Measurements from ENCODE around the gene ZER1.

Gene ZER1

DNA sequence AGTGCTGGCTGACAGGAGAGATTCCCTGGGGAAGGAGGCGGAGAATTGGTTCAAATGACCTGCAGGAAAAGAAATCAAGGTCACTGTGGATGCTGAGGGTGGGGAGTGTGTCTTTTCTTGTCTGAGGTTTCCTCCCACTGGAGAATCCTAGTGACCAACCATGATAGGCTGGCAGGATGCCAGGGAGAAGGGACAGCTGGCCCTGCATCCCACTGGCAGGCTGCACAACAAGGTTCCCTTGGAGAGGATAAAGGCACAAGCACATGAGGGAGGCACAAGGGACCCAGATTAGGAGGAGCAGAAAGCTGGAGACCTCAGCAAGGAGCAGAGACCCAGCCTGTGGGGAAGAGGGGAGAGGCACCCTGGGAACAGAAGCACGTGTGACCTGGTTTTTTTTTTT lies 36.4 kb downstream of the ZER1 start:
- DNase-seq (ENCODE audit: low read depth, low spot score): no peak

DNA sequence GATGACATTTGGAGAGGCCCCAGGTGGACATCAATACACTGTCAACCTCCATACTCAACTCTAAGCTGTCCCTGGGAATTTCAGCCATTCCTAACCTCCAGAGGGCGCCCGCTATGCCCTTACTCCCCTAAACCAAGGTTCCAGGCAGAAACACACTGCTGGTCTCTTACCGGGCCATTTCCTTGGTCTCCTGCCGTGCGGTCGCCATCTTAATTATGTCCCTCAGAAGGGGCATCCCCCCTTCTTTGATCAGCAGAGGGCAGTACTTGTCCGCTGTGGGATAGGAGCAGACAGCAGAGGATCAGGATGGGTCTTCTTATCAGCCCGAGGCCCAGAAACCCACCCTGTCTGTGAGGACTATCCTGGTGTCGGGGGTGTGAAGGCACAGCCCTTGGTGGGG lies 38.5 kb downstream of the ZER1 start:
- DNase-seq (ENCODE audit: low read depth, low spot score): peak; percentile 89

DNA sequence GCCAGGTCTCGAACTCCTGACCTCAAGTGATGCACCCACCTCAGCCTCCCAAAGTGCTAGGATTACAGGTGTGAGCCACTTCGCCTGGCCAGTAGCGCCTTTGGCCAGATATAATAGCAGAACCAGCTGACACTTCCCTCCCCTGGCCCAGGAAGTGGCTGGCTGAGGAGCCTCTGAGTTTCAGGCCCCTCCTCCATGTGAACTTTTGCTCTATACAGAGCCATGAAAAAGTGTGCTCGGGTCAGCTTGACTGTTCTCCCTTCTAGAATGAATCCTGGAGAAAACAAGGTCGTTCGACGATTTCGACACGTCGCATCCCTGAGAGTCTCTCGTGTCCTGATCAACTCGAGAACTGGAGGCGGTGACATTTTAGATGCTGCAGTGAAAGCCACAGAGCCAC lies 39.2 kb downstream of the ZER1 start:
- no peak for DNase-seq (ENCODE audit: low read depth, low spot score)

DNA sequence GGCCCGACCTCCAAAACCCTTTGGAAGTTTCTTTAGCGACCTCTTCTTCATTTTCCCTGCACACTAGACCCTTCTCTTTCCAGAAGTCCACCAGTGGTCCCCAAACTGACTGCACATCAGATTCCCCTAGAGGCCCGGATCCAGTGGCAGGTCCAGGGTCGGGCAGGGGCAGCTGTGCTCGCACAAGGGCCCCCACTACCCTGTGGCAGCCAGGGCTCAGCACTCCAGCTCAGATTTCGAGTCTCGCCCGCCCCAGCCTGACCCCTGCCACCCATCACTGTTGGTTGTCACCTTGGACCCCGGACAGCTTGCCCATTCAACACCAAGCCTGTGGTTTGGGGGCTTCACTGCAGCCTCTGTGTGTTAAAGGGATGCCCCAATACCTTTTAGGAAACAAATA lies 40.0 kb downstream of the ZER1 start:
- DNase-seq (ENCODE audit: low read depth, low spot score): no peak

DNA sequence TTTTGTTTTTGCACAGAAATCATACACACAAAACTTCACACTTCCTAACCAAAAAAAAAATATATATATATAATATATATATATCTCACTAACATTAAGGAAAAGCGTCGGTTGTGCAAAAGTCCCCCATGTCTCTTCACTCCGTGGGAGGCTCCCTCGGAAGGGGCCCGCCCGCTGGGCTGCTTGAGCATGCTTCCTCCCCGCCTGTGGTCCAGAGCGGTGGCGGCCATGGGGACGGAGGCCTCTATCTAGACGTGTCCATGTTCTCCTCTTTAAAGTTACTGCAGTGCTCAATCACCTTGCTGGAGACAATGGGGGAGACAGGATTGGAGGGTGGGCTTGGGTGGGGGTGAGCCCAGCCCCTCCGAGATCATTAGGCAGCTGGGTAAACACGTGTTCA lies 40.6 kb downstream of the ZER1 start:
- no peak for DNase-seq (ENCODE audit: low read depth, low spot score)

DNA sequence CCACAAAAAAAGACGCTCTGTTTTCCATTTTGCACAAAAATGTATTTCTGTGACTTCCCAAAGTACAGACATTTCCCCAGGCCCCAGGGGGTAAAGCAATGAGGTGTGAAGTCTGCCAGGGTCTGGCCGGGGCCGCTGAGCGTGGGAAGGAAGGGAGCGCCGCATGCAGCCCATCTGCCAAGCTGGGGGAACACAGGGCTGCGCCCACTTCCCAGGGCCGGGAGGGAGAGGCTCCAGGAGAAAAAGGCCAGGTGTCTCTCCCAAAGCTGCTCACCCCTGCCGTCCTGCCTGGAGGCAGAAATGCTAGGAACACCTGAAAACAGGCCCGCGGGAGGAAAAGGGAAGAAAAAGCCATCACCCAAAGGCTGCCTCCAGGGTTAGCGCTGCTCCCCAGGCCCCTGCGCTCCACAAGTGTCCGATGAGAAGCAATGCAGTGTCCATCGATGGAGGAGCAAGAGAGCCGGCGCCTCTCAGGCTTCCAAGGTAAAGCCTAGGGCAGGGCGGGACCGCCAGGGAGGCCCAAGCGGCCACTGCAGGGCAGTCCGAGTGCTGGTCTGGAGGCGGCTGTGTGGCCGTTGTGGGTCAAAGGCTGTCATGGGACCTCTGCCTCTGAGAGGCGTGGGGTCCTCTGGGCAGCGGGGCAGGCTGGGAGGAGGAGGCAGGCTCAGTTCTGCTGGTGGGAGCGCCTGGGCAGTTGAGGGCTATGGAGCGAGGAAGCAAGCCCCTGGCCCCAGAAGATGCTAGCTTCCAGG lies 41.8 kb downstream of the ZER1 start:
- DNase-seq (ENCODE audit: low read depth, low spot score): no peak

DNA sequence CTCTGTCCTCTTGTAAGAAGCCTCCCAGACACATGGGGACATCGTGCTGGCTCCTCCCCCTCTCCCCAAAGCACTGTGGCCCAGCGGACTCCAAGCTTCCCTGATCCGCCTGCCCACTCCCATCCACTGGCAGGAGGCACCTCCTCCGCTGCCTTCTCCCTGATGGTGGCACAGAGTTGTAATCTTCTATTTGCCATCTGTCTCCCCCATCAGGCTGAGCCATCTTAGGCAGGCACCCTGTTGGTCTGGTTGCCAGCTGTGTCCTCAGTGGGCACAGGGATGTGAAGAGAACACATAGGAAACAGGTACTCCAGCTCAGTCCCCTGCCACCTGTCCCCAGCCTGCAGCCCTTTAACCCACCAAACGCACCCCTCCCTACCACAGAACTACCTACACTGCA lies 42.4 kb downstream of the ZER1 start:
- DNase-seq (ENCODE audit: low read depth, low spot score): no peak

DNA sequence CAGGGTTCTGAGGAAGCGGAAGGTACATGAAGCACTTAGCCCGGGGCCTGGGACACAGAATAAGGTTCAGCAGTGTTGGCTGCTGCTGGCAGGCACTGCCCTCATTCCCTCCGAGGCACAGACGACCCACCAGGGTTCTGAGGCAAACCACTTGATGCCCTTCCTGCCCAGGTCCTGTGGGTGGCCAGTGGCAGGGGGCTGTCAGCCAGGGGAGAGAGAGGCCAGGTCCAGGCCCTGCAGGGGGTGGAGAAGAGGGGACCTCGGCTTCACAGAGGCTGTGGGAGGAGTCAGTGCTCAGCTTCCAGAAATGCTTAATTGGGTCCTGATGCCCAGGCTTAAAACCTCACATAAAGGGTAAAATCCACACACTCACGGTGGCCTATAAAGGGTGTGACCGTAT lies 43.4 kb downstream of the ZER1 start:
- DNase-seq (ENCODE audit: low read depth, low spot score): no peak

DNA sequence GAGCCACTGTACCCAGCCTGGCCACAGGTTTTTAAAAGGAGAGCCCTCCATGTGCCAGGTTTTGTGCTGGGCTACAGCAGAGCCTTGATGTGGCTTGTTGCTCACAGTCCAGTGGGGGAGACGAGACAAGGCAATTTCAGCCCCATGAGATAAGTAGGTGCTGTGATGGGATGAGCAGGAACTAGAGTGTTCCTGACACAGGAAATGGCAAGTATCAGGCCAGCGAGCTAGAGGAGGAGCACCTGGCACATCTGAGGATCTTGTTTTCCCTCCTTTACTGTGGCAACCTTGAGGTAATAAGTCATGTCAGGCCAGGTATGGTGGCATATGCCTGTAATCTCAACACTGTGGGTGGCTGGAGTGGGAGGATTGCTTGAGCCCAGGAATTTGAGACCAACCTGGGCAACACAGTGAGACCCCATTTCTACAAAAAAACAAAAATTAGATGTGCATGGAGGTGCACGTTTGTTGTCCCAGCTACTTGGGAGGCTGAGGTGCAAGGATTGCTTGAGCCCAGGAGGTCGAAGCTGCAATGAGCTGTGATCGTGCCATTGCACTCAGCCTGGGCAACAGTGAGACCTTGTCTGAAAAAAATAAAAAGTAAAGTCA lies 44.0 kb downstream of the ZER1 start:
- DNase-seq (ENCODE audit: low read depth, low spot score): no peak

DNA sequence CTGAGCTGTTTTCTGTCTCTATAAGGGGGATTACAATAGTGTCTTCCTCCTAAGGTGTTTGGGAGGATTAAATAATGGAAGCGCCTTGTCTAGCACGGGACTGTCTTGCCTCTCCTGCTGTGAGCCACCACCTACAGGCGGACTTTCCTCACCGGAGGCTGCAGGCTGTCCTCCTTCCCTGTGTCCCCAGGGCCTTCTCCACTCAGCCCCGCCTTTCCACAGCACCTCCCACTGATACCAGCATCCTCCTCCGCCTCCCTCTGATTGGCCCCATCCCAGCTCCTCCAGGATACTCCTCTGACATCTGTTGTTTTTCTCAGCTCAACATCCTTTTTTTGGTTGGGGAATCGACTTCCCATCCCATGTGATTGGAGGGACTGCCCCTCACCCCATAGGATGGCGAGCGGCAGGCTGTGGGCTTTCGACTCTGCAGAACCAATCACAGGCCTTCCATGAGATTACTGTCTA lies 46.9 kb downstream of the ZER1 start:
- peak; percentile 53 for DNase-seq (ENCODE audit: low read depth, low spot score)

DNA sequence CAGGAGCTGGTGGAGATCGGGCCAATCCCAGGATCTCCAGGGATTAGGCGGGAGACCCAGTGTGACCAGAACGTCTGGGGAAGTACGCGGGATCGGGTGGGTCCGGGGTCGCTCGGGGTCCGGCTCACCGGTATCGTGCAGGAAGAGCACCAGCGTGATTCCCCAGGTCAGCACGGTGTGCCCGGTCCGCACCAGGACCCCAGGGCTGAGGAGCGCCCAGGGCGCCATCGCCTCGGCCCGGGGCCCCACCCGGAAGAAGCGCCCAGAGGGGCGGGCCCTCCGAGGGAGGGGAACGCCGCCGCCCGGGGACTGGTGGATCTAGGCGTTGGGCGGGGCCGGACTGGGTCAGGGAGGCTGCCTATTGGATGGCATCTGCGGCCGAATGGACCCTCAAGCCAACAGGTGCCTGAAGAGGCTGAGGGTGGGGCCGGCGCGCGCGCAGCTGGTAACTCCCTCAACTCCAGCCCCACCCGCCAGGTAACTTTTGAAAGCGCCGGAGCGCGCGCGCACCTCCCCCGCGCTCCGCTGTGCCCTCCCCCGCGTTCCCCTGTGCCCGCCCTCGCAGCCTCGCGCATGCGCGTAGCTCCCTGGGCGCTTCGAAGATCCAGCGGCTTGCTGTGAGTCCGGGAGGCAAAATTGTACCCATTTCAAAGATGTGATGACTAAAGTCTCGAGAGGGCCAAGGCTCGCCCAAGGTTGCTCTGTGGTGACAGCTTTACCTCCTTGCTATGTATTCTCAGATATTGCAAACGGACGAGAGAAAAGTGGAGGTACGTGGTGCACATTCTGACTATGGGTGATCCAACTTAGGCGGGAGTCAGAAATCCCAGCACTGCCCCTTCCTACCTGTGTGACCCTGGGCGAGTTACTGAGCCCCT lies 47.6 kb downstream of the ZER1 start, which contains the start of gene ZDHHC12:
Gene ZDHHC12 (minus strand): TSS at position 262 of the 878 bp plus-strand sequence. CDS start 34 bp downstream, at position 228.
- peak; percentile 98 for DNase-seq (ENCODE audit: low read depth, low spot score)

DNA sequence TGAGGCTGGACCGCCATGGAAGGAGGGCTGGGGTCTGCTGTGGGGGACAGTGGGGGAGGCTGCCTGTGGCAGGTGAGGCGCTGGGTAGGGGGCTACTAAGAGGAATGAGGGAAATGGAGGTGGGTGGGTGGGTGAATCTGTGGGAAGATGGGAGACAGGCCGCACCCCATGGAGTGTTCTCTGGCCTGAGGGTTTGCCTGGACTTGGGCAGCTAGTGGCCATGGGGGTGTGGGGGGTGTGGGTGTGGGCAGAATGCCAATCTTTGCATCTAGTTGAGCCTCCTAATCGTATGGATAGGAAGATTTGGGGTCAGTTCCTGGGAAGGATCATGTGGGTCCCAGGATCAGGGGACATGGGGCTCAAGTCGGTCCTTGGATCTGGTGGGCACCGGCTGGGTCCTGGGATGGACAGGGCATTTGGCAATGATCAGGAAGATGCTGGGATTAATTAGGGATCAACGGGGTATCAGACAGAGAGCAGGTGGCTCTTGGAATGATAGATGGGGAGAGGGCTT lies 48.3 kb downstream of the ZER1 start:
- no peak for DNase-seq (ENCODE audit: low read depth, low spot score)

DNA sequence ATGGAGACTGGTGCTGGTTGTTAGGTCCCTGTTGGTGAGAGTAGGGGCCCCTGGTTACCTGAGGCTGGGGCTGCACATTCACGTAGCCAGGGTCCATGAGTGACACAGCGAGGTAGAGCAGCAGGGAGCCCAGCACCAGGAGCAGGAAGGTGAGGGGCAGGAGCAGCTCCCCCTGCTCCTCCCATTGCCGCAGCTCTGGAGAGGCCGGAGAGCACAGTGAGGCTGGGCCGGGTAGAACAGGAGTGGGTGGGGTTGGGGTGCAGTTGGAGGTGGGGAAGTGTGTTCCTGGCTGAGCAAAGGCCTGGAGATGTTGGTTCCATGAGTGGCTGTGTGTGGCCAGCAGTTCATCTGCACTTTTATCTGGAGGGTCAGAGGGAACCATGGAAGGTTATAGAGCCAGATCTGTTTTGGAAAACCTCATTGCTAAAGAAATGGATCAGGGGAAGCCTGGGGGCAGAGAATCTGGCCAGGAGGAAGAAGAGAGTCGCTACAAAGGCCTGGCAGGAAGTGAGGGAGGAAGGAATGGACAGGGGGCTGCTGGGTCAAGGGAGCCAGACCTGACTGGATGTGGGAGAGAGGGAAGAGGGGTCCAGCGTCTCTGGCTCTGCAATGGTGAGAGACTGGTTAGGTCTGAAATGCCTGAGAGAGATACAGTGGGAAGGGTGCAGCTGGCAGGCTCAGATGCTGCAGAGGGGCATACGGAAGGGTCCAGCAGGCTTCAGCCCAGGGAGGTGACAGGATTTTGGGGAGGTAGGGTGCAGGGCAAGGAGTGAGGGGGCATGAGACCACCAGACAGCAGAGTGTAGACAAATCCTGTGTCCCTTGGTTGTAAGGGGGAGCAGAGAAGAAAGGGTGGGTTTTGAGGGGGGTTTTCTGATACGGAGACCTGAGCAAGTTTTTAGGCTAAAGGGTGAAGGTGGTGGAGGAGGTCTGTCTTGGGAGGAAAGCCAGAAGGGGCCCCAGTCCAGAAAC lies 49.1 kb downstream of the ZER1 start:
- DNase-seq (ENCODE audit: low read depth, low spot score): no peak

DNA sequence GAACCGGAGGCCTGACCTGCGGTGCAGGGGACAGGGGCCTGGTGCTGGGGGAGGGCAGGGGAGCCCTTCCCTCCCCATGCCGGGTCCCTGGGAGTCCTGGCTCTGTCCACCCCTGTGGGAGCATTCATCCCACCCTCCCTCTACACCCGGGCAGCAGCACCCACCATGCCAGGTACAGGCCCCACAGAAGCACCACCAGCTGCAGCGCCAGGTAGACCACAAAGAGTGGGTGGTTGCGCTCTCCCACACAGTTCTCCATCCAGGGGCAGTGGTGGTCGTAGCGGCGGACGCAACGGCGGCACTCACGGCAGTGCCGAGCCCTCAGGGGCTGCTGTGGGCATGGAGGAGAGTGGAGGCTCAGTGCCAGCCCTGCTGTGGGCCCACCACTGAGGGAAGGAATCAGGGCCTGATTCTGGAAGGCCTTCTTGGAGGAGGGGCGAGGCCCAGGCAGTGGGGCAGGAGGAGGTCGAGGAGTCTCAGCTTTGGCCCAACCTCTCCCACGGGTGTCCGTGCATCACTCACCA lies 50.2 kb downstream of the ZER1 start:
- no peak for DNase-seq (ENCODE audit: low read depth, low spot score)

DNA sequence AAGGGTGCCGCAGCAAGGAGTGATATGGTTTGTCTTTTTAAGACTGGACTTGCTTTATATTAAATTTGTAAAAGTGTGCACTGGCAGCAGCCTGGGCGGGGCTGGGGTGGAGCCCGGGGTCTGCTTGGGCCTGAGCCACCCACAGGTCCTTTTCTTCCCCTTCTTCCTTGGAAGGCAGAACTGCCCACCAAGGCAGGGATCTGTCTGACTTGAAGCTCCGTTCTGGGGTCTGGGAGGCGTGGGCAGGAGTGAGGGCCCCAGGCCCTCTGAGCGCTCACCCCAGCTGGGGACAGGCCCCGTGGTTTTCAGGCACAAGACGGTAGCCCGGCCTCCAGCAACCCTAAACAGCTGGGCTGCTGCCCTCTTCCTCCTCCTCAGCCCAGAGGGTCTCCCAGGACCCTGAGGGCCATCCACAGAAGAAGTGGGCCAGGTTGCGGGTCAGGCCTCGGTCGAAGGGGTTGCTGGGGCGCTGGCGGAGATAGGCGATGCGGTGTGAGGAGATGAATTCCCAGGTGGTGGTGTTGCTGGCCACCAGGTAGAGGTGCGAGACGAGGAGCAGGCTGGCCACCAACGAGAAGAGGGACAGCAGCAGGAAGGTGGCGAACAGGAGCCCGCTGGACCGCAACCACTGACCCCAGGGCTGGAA lies 50.8 kb downstream of the ZER1 start:
- no peak for DNase-seq (ENCODE audit: low read depth, low spot score)

DNA sequence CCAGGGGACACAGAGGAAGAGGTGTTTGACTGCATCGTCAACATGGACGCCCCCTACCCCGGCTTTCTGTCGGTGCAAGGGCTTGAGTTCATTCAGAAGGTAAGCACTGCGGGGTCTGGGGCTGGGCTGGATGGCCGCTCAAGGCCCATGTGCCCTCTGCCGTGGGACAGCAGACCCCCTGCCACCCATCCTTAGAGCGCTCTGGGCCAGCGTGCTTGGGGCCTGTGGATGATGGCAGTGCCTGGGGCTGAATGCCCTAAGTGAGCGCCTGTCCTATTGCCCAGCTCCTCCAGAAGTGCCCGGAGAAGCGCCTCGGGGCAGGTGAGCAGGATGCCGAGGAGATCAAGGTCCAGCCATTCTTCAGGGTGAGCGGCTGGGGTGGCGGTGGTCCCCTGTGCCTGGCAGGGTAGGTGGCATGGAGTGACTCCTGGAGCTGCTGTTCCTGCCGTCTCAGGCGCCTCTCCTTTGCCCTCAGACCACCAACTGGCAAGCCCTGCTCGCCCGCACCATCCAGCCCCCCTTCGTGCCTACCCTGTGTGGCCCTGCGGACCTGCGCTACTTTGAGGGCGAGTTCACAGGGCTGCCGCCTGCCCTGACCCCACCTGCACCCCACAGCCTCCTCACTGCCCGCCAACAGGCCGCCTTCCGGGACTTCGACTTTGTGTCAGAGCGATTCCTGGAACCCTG lies 51.7 kb downstream of the ZER1 start:
- DNase-seq (ENCODE audit: low read depth, low spot score): no peak

DNA sequence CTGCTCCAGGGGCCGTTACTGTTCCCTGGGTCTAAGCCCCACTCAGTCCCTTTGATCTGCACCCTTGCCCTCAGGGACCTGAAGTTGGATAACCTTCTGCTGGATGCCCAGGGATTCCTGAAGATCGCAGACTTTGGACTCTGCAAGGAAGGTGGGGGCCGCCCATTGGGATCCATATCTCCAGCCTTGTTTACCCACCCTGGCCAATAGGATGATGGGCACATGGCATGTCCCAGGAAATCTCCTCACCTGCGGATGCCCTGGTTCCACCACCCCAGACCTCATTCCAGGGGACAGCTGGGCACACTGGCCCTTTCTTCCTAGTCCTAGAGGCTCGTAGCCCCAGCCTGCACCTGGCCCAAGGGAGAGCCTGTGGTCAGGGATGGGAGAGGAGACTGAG lies 53.3 kb downstream of the ZER1 start:
- DNase-seq (ENCODE audit: low read depth, low spot score): no peak

DNA sequence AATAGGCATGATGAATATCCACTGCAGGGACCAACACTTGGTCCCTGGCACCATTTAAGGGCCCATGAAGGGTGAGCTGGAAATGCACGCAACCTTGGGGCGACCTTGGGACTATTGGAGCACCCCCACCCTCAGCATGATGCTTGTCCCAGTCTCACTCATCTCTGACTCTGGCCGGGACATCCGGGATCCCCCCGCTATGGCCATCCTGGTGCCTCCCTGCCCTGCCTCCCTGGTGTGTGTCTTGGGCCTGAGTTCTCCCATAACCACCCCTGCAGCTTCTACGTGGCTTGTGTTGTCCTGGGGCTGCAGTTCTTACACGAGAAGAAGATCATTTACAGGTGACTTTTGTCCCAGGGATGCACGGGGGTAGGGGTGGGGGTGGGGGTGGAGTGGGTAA lies 53.7 kb downstream of the ZER1 start:
- no peak for DNase-seq (ENCODE audit: low read depth, low spot score)

DNA sequence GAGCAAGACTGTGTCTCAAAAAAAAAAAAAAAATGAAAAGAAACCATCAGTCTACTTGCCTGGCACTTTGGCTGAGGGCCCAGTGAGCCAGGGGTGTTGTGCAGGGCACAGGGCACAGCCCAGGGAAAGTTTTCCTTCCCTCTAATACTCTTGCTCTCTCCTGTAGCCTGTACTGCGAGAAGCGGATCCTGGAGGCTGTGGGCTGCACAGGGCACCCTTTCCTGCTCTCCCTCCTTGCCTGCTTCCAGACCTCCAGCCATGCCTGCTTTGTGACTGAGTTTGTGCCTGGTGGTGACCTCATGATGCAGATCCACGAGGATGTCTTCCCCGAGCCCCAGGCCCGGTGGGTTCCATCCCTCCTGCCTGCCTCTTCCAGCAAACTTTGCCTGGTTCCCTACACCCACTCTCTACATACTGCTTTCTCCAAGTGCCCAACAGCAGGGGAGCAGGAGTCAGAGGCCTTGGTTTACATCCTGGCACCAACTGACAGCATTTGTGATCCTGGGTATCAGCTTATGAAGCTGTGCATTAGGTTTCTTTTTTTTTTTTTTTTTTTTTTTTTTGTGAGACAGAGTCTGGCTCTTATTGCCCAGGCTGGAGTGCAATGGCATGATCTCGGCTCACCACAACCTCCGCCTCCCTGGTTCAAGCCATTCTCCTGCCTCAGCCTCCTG lies 55.0 kb downstream of the ZER1 start:
- DNase-seq (ENCODE audit: low read depth, low spot score): no peak
